ENCODE measurements around the gene NFKB2. TPM values are rescaled to one million over a fixed set of nuclear protein-coding genes. Genes with fewer than 3 reads are reported as not detected.
A peak's percentile ranks its signal among the peaks of the same experiment; 100 is the strongest.

Gene NFKB2
- total RNA-seq, 2 donors from 2014 or later = 17.0 to 37.6 TPM

DNA sequence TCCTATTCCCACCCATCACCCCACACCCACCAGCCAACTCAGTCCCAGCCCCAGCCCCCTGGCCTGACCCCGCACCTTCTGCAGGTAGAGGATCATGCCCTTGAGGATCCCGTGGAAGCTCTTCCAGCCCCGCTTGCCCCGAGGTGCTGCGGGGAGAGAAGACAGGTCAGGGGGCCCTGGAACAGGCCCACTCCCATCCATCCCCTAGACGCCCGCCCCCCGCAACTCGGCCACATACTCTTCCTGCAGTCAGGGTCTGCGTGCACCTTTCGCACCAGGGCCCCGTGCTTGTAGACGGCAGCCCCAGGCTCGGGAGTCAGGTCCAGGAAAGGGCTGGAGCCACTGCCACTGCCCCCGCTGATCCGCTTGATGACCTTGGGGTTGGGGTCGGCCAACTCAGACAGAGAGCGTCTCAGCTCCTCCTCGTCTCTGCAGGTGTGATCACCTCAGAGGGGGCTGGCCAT is 9.6 kb downstream of the NFKB2 start:
- DNase-seq = no peak
- intact Hi-C loops (cut with DNase I, micrococcal nuclease) = no loop called here
- no peak for ATAC-seq

GRCh38 chr10:102405632-102406031 is 10.1 kb downstream of the NFKB2 start:
- intact Hi-C loops (cut with DNase I, micrococcal nuclease) = no loop called here
- no peak for ATAC-seq
- DNase-seq = no peak

DNA sequence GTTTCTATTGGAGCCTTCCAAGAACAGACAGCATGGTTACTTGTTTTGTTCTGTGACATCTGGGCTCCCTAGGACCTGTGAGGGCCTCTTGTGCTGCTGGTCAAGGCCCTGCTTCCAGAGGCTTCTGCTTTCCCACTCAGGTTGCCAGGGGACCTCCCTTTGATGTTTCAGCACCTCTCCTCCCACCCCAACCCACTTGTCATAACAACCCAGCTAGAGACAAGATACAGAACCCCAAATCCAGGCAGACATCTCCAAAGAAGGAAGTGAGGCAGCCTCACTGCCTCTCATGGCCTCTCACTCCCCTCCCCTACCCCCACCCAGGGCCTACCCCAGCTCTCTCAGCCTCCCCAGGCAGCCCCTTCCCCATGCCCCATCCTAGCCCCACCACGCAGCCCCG is 11.3 kb downstream of the NFKB2 start:
- no peak for ATAC-seq
- peak in 1 of 2 donors; percentile 73 for DNase-seq
- intact Hi-C loops (cut with DNase I, micrococcal nuclease) = no loop called here

GRCh38 chr10:102407425-102408130 is 12.1 kb downstream of the NFKB2 start:
- ATAC-seq (no peak), DNase-seq (no peak)
- intact Hi-C loops (cut with DNase I, micrococcal nuclease) = no loop called here

DNA sequence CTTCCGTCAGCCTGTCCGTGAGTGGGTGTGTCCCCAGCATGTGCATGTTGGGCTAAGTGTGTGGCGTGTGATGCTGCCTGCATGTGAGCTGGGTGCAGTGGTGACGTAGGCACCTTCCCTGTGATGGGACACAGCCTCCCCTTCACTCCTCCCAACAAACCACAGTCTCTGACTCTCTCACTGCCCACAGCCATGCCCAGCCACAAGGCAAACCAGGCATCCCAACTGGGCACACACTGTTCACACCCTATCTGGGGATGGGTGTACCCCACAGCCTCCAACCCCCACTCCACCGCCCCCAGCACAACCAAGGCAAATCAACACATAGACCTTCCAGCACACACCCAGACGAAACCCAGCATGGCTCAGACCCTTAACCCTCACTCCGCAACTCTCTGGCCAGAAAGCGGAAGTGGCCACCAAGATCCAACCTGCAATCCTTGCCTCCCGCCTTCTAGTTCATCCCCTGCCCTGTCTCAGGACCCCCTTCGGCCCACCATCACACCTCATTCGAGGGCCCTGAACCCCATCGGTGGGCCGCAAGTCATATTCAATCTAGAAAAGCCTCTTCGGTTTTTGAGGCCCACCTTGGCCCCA is 12.7 kb downstream of the NFKB2 start:
- intact Hi-C loops (cut with DNase I, micrococcal nuclease) = no loop called here
- no peak for ATAC-seq
- peak in 1 of 2 donors; percentile 85 for DNase-seq

DNA sequence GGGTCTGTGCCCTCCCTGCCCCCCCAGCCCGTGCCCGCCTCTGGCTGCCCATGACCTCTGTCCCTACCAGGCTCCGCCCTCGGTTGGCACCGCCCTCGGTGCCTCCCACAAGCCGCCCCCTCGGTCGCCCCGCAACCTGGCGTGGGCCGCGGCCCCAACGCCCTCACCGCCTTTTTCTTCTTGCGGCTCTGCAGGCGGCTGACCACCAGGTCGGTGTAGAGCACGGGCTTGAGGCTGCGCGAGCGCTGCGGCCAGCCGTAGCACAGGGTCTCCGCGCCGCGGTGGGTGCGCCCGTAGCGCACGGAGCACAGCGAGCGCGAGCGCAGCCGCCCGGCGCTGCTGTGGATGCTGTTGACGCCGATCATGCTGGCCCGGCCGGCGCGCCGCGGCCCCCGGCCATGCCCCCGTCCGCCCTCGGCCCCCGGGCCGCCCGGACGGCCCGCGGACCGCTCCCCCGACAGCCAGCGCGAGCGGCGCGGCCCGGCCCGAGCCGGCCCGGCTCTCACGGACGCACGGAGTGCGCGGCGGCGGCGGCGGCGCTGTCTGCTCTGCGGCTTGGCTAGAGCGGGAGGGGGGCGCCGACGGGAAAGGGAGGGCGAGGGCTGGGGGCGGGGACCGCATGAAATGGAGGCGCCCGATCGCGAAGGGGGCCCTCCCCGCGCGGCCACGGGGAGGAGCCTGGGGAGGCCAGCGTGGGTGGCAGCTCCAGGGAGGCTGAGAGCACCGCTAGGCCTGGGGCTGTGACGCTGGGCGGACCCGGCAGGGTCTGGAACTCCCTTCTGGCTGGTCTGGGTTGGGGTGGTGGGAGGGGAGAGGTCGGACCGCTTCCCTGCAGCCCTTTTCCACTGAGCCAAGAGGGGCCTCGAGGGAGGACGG is 13.5 kb downstream of the NFKB2 start:
- ATAC-seq (peak; percentile 36), DNase-seq (peak; percentile 54 to 69)
- intact Hi-C loops (cut with DNase I, micrococcal nuclease) = no loop called here

GRCh38 chr10:102409604-102410428 is 14.3 kb downstream of the NFKB2 start:
- DNase-seq = no peak
- no peak for ATAC-seq
- intact Hi-C loops (cut with DNase I, micrococcal nuclease) = no loop called here

DNA sequence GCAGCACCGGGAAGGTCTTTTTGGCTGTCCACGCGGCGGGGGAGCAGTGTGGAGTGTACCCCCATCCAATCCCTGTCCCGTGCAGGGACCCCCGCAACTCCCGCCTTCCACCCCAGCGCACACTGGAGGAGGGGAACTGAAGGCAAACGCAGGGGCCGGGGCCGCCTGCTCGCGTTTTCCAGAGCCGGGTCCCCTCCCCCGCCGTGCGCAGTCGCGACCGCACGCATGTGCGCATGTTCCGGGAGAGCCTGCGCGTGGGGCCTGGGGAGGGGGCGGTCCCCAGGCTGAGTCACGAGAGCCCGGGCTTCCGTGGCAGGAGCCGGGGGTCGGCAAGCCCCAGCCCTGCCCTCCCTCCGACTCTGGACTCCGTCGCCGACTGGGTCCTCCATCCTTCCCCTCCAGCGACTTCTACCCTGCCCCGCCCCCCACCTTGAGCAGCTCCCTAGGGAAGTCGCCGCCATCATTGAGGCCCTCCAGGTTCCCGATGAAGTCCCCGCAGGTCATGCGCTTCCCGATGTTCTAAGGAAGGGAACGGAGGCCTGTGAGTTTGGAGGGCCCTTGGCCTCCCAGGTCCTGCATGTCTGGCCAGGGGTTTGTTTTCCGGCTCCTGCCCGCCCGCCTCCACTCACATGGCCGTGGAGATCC is 15.0 kb downstream of the NFKB2 start:
- DNase-seq (no peak), ATAC-seq (no peak)
- intact Hi-C loops (cut with DNase I, micrococcal nuclease) = no loop called here

- no peak for ATAC-seq
- no peak for DNase-seq
- intact Hi-C loops (cut with DNase I, micrococcal nuclease) = no loop called here
Observed at GRCh38 chr10:102411341-102412255, 16.1 kb downstream of the NFKB2 start.

DNA sequence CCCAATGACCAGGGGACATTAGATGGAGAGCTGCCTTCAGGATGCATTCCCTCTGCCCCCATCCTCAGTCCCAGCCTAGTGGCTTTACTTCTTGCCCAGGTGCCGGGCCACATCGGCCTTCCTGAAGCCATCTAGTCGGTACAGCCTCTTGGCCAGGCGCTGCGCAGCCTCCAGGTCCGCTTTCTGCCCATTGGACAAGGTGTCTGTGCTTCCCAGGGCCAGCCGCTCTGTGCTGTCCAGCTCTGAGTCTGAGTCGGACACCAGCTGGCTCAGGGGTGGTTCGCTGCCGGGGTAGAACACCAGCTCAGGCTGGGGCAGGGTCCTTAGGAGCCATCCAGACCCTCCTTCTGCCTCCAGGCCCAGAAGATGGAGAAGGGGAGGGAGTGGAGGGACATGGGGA is 16.8 kb downstream of the NFKB2 start:
- no peak for DNase-seq
- ATAC-seq = no peak
- intact Hi-C loops (cut with DNase I, micrococcal nuclease) = no loop called here

DNA sequence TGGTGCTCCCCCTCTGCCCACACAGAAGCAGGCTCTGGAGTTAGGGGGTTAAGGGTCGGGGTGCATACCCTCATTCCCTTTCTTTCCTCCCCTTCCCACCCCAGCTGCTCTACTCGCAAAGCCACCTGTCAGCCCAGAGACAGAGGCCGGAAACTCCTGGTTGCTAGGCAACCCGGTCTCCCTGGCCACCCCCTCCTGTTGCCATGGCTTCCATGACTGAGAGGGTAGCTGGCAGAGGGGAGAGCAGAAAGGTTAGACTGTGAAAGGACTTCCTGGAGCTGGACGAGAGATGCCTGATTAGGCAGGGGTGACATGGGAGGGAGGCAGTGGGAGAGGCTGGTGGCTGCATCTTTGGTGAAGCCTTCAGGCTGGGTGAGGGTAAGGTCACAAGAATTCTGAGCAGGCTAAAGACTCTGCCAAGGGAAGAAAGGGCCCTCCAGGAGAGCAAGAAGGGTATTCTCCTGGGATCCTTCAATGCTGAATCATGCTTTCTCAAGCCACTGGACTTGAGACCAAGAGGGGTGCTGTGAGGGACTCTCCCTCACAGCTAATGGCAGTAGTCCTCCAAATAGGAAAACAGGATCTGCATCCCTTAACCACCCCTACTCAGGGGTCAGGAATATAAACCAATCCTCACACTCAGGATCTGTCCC is 17.7 kb downstream of the NFKB2 start:
- no peak for ATAC-seq
- no peak for DNase-seq

GRCh38 chr10:102413806-102414561 is 18.5 kb downstream of the NFKB2 start:
- ATAC-seq = no peak
- intact Hi-C loops (cut with DNase I, micrococcal nuclease) = no loop called here
- no peak for DNase-seq

More for the DNA sequence above, 17.7 kb downstream of the NFKB2 start:
- intact Hi-C loops (cut with DNase I, micrococcal nuclease) = no loop called here

DNA sequence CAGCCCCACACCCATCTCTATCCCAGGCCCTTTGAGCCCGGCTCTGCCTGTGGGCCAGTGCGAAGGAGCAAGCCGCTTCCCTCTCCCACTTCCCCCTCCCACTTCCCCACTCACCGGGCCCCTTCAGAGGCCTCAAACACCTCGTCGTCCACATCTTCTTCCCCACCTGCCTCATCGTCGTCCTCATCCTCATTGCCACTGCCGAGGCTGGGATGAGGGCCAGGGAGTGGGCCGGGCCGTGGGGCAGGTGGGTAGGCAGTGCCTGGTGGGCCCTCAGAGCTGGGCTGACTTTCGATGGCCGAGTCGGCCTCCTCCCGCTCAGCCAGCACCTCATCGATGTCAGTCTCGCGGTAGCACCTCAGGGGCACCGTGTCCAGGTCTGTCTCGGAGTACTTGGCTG is 19.2 kb downstream of the NFKB2 start:
- intact Hi-C loops (cut with DNase I, micrococcal nuclease) = no loop called here
- ATAC-seq = no peak
- DNase-seq = no peak

DNA sequence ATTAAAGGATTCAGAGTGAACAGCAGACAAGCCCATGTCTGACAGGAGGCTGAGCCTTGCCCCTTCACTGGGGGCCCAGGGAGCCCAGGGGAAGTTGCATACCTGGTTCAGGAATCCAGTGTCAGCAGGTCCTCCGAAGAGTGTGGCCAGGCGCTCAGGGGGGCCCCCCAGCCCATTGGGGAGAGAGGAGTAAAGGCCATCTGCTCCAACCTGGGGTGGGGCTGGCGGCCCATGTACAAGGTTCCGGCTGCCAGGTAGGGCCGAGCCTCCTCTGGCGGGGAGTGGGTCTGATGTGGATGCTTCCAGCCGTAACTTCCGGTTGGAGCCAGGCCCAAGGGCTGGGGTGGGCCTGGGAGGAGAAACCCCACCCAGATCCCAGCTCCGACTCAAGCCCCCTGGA is 20.8 kb downstream of the NFKB2 start:
- DNase-seq (no peak), ATAC-seq (no peak)
- intact Hi-C loops (cut with DNase I, micrococcal nuclease) = no loop called here

- ATAC-seq = no peak
- intact Hi-C loops (cut with DNase I, micrococcal nuclease) = no loop called here
Observed at GRCh38 chr10:102416695-102417094, 21.2 kb downstream of the NFKB2 start.

DNA sequence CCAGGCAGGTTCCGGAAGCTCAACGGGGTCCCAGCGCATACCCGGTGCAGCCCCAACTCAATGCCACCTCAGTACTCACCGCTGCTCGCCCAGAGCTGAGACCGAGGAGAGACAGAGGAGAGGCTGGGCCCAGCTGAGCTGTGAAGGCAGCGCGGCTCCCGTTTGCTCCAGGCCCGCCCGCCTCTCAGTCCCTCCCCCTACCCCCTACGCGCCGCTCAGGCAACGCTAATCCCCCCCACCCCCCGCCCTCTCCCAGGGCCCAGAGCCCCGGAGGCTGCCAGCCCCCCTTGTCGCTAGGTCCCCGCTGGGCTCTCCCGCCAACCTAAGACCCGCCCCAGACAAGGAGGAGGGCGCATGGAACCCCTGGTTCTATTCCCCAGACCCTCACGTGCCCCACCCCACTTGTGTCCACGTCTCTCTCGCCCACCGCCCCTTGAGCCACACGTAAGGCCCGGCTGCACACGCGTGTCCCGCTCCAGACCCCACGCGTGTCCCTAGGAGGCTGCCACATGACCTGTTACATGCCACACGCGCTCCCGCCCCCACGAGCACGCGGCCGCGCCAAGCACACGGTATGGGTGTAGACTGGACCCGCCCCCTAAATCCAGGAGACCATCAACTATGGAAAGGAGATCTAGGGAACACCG is 23.2 kb downstream of the NFKB2 start, which contains the start of gene PSD:
TSS of gene PSD (minus strand) at position 164 of the 647 bp plus-strand sequence. CDS start 1,747 bp downstream, outside the sequence.
- ATAC-seq (no peak), DNase-seq (no peak)
- intact Hi-C loops (cut with DNase I, micrococcal nuclease) = no loop called here

More at GRCh38 chr10:102416695-102417094, 21.2 kb downstream of the NFKB2 start:
- DNase-seq = no peak
